ENCODE data around the gene LINGO4. TPM values are rescaled to one million over a fixed set of nuclear protein-coding genes. Genes with fewer than 3 reads are reported as not detected.

LINGO4 gene
- total and polyA plus RNA-seq, 11 donors = 0.11 to 1.0 (median 0.56) TPM

DNA sequence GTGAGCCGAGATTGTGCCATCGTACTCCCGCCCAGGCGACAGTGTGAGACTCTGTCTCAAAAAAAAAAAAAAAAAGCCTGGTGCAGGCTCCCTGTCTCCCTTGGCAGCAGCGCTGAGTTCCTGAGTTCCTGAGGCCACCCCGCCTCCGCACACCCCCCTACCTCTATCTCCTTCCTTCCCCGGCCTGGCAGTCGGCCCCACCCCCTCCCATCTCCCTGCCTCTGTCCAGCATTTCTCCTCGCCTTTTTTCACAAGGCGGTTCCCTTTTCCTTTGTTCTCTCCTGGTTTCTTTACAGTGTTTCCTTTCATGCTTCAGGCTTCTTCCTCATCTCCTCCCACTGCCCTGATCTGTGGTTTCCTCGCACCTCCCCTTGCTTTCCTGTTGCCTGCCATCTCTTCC, 23.7 kb upstream of the LINGO4 start:
- ATAC-seq = peak in 2 of 4 donors; percentile 18 to 27
- DNase-seq = peak; percentile 54 to 65 (median 59)
- H3K36me3 ChIP-seq = no peaks in the 10 kb centered on the region
- H3K27ac ChIP-seq = no peak overlapping the region
- peaks cover 0 to 48% (median 17%) of the 10 kb centered on the region in 12 donors for H3K4me1 ChIP-seq
- no peaks in the 10 kb centered on the region for H3K9me3 ChIP-seq
- H3K27me3 ChIP-seq = no peaks in the 10 kb centered on the region
- no peak overlapping the region for H3K4me3 ChIP-seq
- 3 to 6% (median 5%) methylated on average over 11 to 12 of the region's 12 CpGs for WGBS, 4 donors
- intact Hi-C loops (cut with DNase I) = no loop called here
- TF ChIP-seq, protein P1, sequence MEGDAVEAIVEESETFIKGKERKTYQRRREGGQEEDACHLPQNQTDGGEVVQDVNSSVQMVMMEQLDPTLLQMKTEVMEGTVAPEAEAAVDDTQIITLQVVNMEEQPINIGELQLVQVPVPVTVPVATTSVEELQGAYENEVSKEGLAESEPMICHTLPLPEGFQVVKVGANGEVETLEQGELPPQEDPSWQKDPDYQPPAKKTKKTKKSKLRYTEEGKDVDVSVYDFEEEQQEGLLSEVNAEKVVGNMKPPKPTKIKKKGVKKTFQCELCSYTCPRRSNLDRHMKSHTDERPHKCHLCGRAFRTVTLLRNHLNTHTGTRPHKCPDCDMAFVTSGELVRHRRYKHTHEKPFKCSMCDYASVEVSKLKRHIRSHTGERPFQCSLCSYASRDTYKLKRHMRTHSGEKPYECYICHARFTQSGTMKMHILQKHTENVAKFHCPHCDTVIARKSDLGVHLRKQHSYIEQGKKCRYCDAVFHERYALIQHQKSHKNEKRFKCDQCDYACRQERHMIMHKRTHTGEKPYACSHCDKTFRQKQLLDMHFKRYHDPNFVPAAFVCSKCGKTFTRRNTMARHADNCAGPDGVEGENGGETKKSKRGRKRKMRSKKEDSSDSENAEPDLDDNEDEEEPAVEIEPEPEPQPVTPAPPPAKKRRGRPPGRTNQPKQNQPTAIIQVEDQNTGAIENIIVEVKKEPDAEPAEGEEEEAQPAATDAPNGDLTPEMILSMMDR (IDR thresholded peaks at IDR 0.05) = no peak
- no peak for TF ChIP-seq POLR2A (IDR thresholded peaks at IDR 0.05)

DNA sequence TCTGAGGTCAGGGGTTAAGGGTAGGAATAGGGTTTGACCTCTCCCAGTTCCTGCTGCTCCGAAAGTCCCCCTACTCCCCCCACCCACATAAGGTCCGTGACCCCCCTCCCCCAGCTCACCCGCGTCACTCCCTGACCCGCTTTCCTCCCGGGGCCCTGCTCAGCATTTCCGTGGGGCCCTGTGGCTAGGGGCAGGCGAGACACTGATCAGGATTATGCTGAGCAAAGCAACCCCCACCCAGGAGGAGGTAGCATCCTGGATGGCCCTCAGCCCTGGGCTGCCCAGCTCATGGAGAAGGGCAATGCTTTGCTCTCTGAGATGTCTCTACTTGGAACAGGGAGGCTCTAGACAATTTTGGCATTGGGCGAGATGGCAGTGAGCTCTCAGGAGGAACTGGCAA, 22.6 kb upstream of the LINGO4 start:
- ATAC-seq (no peak), DNase-seq (peak in 1 of 5 donors; percentile 37)
- intact Hi-C loops (cut with DNase I) = no loop called here
- Histone ChIP-seq H3K36me3 (no peaks in the 10 kb centered on the region), H3K27ac (no peak overlapping the region), H3K4me3 (no peak overlapping the region), H3K27me3 (no peaks in the 10 kb centered on the region), H3K9me3 (no peaks in the 10 kb centered on the region), H3K4me1 (peaks cover 0 to 45% (median 17%) of the 10 kb centered on the region in 12 donors)
- no peak for TF ChIP-seq POLR2A (IDR thresholded peaks at IDR 0.05)
- TF ChIP-seq, protein P1 (IDR thresholded peaks at IDR 0.05) = no peak
- 55 to 83% (median 68%) methylated on average over 4 to 9 of the region's 9 CpGs for WGBS, 4 donors

DNA sequence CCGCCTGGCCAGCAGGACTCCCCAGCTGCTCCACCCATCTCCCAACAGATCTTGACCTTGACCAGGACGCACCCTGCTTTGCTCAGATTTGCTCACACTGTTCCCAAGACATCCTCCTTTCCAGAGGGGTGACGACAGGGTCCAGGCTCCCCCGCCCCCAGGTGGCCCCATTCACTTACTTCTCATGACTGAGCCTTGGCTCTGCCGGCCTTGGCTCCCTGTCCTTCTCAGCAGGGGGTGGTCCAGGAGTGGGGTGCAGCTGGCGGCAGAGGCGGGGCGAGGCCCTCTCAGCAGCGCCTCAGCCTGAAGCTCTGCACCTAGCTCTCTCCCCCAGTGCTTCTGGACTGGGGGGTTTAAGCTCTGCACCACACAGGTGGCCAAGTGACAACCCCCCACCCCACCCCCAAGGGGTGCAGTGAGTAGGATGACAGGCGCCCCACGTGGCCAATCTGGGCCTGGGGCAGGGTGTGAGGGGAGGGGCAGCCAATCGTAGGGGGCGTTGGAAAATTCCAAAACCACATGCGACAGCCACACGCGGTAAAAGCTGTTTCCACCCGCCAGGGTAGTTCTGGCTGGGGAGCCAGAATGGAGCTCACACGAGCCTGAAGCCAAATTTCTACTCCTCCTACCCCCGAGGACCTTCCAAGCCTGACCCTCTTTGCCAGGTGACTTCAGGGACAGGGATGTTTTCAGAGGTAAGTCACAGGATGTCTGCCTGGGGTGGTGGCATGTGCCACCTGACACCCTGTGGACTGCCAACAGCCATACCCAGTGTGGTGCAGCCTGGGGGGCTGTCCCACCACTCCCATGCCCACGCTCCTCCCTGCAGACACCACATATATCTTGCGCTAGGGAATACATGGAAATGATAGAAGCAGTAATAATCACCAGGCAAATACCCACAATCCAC, 20.8 kb upstream of the LINGO4 start:
- no peak for ATAC-seq
- intact Hi-C loops (cut with DNase I) = no loop called here
- peak in 1 of 5 donors; percentile 40 for DNase-seq
- H3K36me3 ChIP-seq = no peaks in the 10 kb centered on the region
- H3K4me3 ChIP-seq = no peak overlapping the region
- H3K4me1 ChIP-seq = peaks cover 0 to 39% (median 14%) of the 10 kb centered on the region in 12 donors
- TF ChIP-seq, protein P1 (IDR thresholded peaks at IDR 0.05) = no peak
- no peak for TF ChIP-seq POLR2A (IDR thresholded peaks at IDR 0.05)
- no peaks in the 10 kb centered on the region for H3K27me3 ChIP-seq
- no peak overlapping the region for H3K27ac ChIP-seq
- H3K9me3 ChIP-seq = no peaks in the 10 kb centered on the region
- 48 to 63% (median 58%) methylated on average over 9 to 21 of the region's 21 CpGs for WGBS, 4 donors

DNA sequence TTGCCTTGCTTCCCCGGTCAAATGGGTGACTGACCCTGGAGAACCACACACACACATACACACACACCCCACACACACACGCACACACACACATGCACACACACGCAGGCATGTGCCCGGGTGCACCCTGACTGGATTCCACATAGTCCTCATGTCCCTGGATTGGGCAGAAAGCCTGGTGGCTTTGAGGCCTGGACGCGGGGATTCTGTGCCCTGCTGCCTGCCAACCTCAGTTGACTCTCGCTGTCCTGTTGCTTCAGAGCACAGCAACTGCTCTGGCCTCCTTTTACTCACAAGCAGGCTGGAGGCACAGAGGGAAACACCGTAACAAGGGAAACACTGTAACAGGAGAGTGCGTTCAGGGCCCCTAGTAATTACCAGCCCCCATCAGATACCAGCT, 20.0 kb upstream of the LINGO4 start:
- Histone ChIP-seq H3K36me3 (no peaks in the 10 kb centered on the region), H3K9me3 (no peaks in the 10 kb centered on the region), H3K27me3 (no peaks in the 10 kb centered on the region), H3K4me1 (peaks cover 0 to 39% (median 14%) of the 10 kb centered on the region in 12 donors), H3K27ac (no peak overlapping the region), H3K4me3 (no peak overlapping the region)
- no peak for TF ChIP-seq POLR2A (IDR thresholded peaks at IDR 0.05)
- TF ChIP-seq, protein P1 (IDR thresholded peaks at IDR 0.05) = no peak
- WGBS, 4 donors = 69 to 76% (median 73%) methylated on average over 9 of the region's 9 CpGs
- no peak for ATAC-seq
- peak in 1 of 5 donors; percentile 44 for DNase-seq
- intact Hi-C loops (cut with DNase I) = no loop called here
